Fibroblast of the aortic adventitia (primary cell): Measurements from ENCODE around the gene MYO9B. TPM values are rescaled to one million over a fixed set of nuclear protein-coding genes. Genes with fewer than 3 reads are reported as not detected.

Experiments
- DNase-seq: peaks from one replicate; pipeline ENCODE4 v3.0.0-alpha.2; 2010; ENCODE audit warnings: low read depth
- H3K4me3 ChIP-seq: 2 replicates; pipeline ENCODE4 v1.5.1; 2011; ENCODE audit warnings: low read depth, mild to moderate bottlenecking, control low read depth, low read length, moderate library complexity
- CTCF ChIP-seq: IDR thresholded peaks from 2 replicates; pipeline ENCODE4 v1.5.1; 2011; ENCODE audit warnings: mild to moderate bottlenecking, low read length, control low read depth, inconsistent platforms; ENCODE audit not compliant: insufficient read depth
- total RNA-seq: library from RNA; depleted of rRNA; stranded (reverse); fragments of >200 nt; gene quantifications from 2 replicates; pipeline ENCODE4 v1.2.3, GENCODE V29; 2012; ENCODE audit warnings: low replicate concordance

Gene MYO9B
- total RNA-seq, 1 donor: 103 TPM

- peak; percentile 60 for DNase-seq
Measured at GRCh38 chr19:17205237-17206140, 129.9 kb downstream of the MYO9B start.

GRCh38 chr19:17206736-17207581 lies 131.4 kb downstream of the MYO9B start:
- TF ChIP-seq CTCF: no peak
- DNase-seq: no peak
- no peak overlapping the region for H3K4me3 ChIP-seq

More at GRCh38 chr19:17205237-17206140, 129.9 kb downstream of the MYO9B start:
- H3K4me3 ChIP-seq: no peak overlapping the region
- TF ChIP-seq CTCF: peak; percentile 73

- TF ChIP-seq CTCF: no peak
- no peak for DNase-seq
Measured at GRCh38 chr19:17209126-17210036, 133.8 kb downstream of the MYO9B start.

GRCh38 chr19:17210296-17210695 lies 134.7 kb downstream of the MYO9B start:
- no peak for TF ChIP-seq CTCF
- no peak for DNase-seq

More at GRCh38 chr19:17209126-17210036, 133.8 kb downstream of the MYO9B start:
- no peak overlapping the region for H3K4me3 ChIP-seq

GRCh38 chr19:17211547-17212446 lies 136.2 kb downstream of the MYO9B start:
- TF ChIP-seq CTCF: no peak
- H3K4me3 ChIP-seq: no peak overlapping the region
- DNase-seq: no peak

More at GRCh38 chr19:17210296-17210695, 134.7 kb downstream of the MYO9B start:
- no peak overlapping the region for H3K4me3 ChIP-seq
